Epithelial cell of prostate (primary cell): ENCODE data around the gene PRR7.

Experiments used
- DNase-seq: peaks from one replicate; pipeline ENCODE4 v3.0.0-alpha.2; 2011; ENCODE audit warnings: low read depth, low spot score
- H3K27ac ChIP-seq: fragments of 450-650 bp; 2 replicates; pipeline ENCODE4 v1.5.1; 2017; ENCODE audit warnings: mild to moderate bottlenecking

PRR7 gene

DNA sequence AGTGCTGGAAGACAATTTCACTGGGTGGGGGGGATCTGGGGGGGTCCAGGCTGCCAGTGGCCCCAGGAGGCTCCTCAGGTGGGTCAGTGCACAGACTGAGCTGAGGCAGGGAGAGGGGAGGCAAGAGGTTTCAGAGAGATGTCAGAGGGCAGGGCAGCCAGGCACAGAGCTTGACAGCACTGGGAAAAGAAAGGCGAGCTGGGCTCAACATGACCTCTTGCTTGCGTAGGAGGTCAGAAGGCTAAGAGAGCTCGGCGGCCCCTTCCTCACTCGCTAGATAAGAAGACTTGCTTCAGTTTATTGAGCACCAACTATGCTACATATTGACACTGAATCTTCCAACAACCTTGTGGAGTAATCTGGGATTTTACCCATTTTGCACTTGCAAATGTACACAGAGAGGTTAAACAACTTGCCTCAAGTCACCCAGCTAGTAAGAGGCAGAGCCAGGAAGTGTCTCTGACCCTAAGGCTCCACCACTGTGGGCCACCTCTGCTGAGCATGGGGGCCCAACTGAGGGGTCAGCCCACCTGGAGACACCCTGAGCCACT, 47.3 kb downstream of the PRR7 start:
- H3K27ac ChIP-seq = peak overlapping the region; percentile 90
- DNase-seq = no peak

DNA sequence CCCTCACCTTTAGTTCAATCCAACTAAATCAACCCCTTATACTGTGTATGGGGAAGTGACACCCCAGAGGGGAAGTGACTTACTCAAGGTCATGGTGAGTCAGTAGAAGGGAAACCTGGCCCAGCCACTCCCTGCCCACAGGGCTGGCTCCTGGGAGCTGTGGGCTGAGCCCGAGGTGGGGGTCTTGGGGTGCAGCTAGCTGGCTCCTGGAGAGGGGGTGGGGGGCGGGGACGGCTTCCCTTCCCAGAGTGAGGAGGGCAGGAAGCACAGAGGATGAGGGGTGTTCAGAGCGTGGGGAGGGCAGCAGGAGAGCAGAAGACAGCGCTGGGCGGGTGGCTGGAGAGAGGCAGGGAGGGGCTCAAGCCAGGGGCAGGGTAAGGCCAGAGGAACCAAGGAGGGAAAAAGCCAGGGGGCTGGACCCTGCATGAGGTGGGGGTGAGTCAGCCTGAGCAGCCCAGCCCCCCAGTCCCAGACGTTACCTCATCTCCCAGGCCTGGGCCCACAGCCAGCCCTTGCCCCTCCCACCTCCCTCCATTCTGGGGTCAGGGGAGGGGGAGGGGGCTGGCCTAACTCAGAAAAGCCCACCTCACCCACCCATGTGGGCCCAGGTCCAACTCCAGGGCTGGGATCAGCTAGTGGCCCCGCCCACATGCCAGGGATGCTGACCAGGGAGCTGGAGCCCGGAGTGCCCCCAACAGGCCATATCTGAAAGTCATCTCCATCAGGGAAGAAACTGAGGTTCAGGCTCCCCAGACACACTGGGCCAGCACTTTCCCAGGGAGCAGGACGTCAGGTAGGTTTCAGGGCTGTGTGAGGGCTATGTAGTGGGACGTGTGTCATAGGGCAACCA, 48.0 kb downstream of the PRR7 start:
- peak overlapping the region; percentile 90 for H3K27ac ChIP-seq
- no peak for DNase-seq

DNA sequence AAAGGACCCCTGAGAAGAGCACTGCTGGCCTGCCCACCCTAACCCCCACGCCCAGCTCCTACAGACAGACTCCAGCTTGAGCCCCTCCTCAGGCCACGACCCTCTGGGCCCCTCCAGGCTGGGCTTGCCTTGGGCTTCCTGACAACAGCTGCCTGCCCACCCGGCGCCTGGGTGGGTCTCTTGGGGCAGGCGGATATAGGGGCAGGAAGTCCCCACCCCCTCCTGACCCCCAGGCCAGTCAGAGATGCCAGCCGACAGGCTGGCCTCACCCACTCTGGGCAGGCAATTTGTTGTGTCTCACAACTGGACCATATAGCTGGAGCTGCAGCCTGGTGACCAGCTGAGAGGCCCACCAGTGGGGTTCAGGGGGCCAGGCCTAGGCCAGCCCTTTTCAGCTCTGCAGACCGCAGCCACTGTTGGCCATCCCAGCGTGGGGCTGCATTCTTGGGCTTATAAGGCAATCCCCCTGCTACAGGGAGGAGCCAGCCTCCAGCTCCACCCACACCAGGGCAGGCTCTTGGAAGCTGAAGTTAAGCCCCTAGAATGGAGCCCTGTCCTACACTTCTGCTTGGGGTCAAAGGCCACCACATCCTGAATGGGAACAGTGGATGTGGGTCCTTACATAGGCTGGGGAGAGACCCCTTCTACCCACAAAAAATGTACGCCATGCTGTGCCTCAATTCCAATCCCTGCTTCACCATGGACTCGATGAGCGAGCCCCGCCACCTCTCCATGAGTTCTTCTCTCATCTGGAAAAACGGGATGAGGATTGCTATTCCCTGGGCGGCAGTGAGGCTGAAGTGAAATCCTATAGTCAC, 48.8 kb downstream of the PRR7 start:
- H3K27ac ChIP-seq = peak overlapping the region; percentile 90
- DNase-seq = no peak

DNA sequence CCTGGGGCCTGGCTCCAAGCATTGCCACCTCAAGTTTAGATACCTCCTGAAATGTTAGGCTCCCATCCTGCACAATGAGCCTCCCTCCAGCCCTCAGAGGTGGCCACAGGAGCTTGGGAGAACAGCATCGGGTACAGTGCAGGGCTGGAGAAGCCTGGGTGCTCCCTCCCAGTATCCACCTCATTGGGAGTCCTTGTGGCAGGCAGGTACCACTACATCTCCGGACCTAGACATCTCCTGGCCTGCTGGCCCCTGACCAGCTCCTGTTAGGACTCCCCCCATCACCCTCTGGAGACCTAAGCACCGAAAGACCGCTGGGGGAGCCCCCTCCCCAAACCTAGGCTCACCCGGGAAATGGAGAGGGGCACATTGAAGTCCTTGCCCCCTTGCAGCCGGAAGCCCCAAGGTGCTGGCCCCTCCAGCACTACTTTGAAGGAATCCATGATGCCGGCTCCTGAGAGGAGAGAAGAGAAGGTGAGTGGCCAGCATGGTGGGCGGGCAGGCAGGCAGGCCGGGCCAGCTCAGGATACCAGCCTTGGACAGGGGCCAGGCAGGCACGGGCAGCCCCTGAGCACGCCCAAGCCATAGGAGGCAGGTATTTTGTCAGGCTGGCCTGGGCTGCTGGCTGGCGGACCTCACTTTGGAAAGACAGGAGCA, 49.6 kb downstream of the PRR7 start:
- peak overlapping the region; percentile 90 for H3K27ac ChIP-seq
- DNase-seq = no peak

DNA sequence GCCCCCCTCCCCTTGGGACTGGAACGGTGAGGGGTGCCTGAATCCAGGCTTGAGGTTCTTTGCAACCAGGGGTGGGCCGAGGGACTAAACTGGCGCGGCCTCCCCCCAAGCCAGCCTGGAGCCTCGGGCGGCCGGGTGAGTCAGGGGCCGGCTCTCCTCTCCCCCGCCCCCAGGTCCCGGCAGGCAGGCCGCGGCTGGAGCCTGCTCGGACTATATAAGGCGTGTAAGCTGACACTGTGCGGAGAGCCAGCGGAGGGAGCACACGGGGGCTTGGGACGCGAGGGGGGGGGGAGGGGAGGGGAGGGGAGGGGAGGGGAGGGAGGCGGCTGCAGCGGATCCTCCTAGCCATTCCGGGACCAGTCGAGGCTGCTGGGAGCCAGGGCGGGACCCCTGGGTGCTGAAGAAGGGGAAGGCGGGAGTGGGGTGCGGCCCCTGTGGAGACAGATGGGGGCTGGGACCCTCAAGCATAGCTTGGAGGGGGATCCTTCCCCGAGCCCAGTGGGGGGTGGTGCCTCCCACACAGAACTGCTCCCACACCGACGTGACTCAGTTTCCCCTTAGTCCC, 50.2 kb downstream of the PRR7 start:
- peak overlapping the region; percentile 90 for H3K27ac ChIP-seq
- no peak for DNase-seq

DNA sequence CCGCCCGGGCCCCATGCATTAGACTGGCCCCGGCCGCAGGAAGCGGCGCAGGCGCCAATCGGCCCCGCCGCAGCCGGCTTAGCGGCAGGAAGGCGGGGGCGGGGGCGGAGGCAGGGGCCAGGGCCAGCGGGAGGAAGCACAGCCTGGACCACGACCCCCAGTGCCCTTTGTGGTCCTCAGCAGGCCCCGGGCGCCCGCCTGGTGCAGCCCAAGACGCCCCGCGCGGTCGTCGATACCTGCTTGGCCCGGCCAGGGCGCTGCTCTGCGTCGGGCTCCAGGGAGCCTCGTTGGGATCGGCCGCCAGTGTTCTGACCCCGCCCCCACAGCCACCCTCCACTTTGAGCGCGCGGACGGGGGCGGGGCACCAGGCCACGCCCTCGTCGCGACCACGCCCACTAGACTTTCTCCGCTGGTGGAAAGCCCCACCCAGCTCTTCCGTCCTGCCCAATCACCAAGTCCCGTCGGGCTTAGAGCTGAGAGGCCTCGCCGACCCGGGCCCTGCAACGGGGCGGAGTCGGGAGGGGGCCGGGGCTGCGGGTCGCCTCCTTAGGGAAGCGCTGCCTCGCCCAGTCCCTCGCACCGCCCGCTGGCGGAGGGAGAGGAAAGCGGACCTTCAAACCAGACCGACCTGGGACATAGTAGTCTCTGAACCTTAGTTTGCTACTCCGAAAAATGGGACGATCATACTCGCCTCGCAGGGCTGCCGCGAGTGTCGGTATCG, 50.8 kb downstream of the PRR7 start, which contains the start of gene PDLIM7:
PDLIM7 (minus strand) TSS at position 313 of the 721 bp plus-strand sequence. CDS start 1,092 bp downstream, outside the sequence.
- peak; percentile 75 for DNase-seq
- peak within 1 kb of the TSS; percentile 90 for H3K27ac ChIP-seq

DNA sequence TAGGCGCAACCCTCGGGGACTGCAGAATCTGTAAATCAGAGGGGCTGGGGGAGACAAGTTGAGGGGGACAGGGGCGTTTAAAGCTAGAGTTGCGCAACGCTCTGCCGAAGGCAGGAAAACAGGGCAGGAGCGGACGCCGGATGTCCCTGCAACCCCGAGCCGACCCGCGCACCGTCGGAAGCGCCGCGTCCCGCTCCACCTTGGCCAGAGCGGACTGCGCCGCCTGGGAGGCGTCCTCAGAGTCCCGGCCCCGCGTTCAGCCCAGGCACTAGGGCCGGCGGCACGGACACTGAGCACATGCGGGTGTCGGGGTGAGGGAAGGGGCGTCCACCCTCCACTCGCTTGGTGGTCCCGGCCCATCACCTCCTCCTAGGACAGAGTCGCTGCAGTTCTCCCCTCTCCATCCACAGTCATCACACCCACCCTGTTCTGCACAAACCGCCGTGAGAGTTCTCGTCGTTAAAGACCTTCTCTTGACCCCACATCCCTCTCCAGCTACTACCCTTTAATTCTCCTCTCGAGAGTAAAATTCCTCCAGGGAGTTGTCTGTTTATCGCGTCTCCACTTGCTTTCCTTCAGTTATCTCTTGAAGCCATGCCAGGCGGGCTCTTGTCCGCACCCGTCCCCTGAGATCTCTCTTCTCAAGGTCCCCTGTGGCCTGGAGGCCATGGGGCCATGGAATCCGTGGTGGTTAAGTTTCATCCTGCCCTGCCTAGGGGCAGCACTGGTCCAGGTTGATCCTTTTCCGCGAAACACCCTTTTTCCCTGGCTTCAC, 51.6 kb downstream of the PRR7 start:
- peak overlapping the region; percentile 90 for H3K27ac ChIP-seq
- no peak for DNase-seq

DNA sequence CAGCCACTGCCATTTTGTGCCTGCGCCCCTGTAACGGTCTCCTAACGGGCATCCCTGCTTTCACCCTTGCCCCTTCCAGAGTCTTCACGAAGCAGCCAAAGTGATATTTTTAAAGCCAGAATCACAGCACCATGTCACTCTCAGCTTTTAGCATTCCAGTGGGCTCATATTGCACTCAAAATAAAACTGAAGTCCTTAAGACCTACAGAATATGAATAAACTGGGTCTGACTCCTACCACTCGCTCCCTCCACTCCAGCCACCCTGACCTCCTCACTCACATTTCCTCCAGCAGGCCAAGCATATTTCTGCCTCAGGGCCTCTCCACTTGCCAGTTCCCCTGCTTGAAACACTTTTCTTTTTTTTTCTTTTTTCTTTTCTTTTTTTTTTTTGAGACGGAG, 53.2 kb downstream of the PRR7 start:
- no peak overlapping the region for H3K27ac ChIP-seq
- DNase-seq = no peak

DNA sequence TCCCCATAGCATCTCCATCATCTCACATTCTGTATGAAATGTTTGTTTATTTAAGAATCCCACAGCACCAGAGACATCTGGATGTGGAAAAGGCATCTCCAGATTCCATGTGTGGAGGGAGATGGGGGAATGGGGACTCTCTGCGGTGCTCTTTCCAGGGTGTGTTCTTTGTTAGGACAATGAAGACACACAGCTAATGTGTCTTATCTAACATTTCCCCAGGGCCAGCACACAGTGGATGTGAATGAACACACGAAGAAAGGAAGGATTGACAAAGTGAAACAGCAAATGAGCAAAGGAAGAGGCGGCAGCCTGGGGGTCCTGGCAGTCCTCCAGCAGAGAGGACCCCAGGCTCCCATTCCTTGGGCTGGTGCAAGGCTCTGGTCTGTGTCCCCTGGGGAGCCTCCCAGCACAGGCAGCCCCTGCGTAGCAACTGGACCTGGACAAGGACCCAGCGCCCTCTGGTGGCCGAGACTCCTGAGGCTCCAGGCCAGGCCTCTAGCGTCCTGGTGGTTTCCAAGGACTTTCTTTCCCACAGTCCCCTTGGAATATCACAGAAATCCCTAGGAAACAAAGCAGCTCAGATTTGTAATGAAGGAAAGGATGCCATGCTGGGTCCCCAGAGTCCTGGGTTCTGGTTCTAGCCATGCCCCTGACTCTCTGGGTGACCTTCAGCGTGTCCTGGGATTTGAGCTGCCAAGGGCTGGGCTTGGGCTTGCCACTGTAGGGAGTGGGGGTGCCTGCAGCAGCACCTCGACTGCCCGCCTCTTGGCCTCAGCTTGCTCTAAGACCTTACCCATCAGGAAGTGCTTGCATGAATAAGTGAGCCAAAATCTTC, 54.3 kb downstream of the PRR7 start:
- no peak for DNase-seq
- no peak overlapping the region for H3K27ac ChIP-seq

DNA sequence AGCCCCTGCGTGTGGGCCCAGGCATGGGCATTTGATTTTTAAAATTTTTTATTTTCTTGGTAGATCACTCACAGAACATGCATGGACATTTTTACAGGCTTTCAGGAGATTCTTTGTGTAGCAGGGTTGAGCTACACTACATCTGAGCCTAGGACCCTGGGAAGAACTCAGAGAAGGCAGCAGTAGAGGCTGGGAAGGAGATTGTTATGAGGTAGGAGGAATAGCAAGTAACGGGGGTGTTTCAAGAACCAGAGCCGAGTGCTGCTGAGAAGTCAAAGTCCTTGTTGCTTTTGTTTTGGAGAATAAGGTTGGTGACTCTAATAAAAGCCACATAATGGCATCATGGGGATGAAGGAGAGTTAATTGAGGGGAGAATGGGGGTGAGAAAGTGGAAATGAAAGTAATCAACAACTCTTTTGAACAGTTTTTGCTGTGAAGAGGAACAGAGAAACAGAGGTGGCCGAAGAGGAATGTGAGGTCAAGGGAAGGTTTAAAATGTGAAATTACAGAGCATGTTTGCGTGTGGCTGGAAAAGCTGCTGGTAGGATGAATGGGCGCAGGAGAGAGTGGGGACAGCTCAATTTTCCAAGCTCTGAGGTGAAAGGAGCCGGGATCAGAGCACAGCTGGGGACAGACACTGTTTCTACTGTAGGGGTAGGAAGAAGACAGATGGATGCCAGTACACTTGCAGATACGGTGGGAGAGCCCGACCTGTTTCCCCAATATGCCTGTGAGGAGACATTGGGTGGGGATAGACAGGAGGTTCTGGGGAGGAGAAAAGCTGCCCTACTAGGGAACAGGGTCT, 55.5 kb downstream of the PRR7 start:
- no peak overlapping the region for H3K27ac ChIP-seq
- DNase-seq = no peak

DNA sequence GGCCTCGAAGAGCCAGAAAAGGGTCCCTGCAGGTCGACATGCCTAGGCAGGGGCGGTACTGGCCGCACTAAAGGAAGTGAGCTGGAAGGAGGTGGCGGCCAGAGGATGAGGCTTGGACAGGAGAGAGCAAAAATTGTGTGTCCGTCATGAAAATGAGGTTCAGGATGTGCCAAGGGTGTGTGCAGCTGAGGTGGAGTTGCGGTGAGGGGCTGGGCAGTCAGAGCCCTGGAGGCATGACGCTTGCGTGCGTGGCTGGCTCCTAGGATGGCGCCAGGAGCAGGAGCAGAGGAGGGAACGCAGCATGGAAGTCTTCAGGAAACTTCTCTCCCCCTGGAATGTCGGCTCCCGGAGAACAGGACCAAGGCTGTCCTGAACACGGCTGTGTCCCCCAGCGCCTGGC, 56.3 kb downstream of the PRR7 start:
- H3K27ac ChIP-seq = no peak overlapping the region
- DNase-seq = no peak

DNA sequence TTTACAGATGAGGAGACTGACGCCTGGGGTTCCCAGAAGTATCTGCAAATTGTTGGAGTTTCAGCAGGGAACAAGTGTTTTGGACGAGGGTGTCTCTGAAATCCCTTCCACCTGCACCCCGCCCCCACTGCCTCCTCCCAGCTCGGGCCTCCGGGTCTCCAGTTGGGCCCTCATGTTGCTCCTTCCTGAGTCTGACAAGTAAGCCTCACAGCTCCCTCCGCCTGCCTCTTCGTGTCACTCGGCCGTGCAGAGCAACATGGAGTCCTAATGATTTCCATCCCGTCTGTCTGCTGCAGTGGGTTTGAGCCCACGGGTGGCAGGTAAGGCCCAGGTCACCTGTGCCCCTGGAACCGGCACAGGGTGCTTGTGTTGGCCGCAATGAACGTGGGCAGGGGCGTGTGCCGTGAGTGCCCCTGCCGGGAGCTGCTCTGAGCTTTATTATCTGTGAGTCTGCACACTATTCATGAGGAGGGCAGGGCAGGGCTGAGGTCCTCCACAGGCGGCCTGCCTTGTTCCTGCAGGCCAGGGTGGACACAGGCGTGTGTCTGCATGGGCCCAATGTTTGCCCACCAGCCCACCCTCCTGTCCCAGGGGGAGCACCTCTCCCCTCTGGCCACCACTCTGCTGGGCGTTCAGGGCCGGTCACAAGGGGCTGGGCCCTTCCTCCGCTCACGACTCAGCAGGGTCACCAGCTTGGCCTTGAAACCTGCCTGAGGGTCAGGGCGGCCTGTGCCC, 56.9 kb downstream of the PRR7 start:
- DNase-seq = no peak
- H3K27ac ChIP-seq = no peak overlapping the region

DNA sequence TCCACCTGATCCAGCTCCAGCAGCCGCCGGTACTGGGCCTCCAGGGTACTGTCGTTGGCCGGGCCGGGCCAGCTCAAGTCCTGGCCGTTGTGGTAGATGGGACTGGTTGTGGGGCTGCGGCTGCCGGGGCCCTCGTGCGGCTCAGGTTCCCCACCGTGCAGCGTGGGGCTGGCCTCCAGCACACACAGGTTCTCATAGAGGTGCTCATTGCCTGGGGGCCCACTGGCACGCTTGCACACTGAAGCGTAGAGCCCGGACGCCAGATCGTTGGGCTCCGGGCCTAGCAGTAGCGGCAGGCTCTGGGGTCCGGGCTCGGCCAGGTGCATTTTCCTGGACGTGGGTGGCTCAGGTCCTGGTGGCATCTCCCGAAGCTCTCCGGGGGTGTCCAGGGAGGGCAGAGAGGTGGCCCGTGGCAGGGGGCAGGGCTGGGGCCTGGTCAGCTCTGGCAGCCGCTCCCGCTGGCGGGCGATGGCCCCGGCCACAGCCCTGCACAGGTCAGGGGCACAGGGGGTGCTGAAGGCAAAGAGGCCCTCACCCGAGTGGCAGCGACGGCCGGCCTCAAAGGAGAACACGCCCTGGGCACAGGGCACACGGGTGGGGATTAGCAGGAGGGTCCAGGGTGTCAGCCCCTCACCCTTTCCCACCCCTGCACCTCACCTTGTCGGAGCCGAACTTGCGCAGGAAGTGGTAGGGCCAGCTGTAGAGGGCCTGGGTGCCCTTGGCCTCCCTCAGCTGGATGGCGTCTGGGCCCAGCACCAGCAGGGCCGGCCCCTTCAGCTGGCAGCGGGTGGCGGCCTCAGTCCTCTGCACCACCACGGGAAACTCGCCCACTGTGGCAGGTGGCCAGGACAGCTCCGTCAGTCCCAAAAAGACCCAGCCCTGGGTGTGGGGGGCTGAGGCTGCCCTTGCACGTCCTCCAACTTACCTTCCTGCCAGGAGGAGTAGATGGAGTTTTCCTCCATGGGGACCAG, 57.8 kb downstream of the PRR7 start:
- no peak overlapping the region for H3K27ac ChIP-seq
- DNase-seq = no peak

DNA sequence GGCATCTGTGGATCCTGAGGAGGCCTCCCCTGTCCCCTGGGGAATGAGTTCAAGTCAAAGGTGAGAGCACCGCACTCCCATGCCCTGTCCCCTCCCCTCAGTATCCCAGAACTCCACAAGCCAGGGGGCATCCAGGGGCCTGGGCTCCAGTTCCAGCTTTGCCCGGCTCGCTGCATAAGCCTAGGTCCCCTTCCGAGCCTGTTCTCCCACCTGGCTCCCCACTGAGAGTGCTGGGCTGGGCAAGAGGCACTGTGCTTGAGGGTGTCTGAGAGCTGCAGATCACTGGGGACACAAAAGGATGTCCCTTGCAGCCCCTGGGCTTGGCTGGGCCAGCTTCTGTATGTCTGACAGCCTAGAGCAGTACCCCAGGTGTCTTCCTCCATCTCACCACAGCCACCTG, 58.5 kb downstream of the PRR7 start:
- H3K27ac ChIP-seq = no peak overlapping the region
- no peak for DNase-seq
